K562 (cell line): Measurements from ENCODE around the gene BCL2L1. TPM values are rescaled to one million over a fixed set of nuclear protein-coding genes. Genes with fewer than 3 reads are reported as not detected.

Experiments used
- ARHGAP35 ChIP-seq: fragments of 450-650 bp; IDR thresholded peaks from 2 replicates; pipeline ENCODE4 v1.6.1; 2018; ENCODE audit not compliant: partially characterized antibody
- BHLHE40 ChIP-seq: IDR thresholded peaks from 2 replicates; pipeline ENCODE4 v1.6.1; 2011; ENCODE audit warnings: low read length, improper control_type of control experiment
- CBFA2T2 ChIP-seq: fragments of 450-650 bp; conservative IDR thresholded peaks from 2 replicates; pipeline ENCODE4 v1.6.1; 2017; ENCODE audit warnings: mild to moderate bottlenecking
- CTBP1 ChIP-seq: fragments of 450-650 bp; IDR thresholded peaks from 2 replicates; pipeline ENCODE4 v1.6.1; 2016; ENCODE audit warnings: borderline replicate concordance
- HMGN3 ChIP-seq: IDR thresholded peaks from 2 replicates; pipeline ENCODE4 v1.6.1; 2011; ENCODE audit warnings: borderline replicate concordance, low read depth, mild to moderate bottlenecking, mixed read lengths, low read length; ENCODE audit not compliant: insufficient read length; ENCODE audit errors: extremely low read depth
- JUND ChIP-seq, 2 experiments: IDR thresholded peaks; 2 replicates in 1 of 2; 3 replicates in 1 of 2; pipeline ENCODE4 v1.6.1; 2011; ENCODE audit warnings: borderline replicate concordance in 2 of 2, low read depth in 2 of 2, low read length in 2 of 2, improper control_type of control experiment in 1 of 2, missing biosample characterization in 1 of 2, missing genetic modification characterization in 1 of 2, missing genetic modification reagents in 1 of 2
- KLF16 ChIP-seq: IDR thresholded peaks from 2 replicates; pipeline ENCODE4 v1.6.1; 2016; ENCODE audit warnings: antibody characterized with exemption
- LCOR ChIP-seq: sonication (generic); formaldehyde crosslinking; IDR thresholded peaks from 2 replicates; pipeline ENCODE4 v1.8.0; 2022; ENCODE audit warnings: mild to moderate bottlenecking, missing genetic modification reagents
- MAZ ChIP-seq, 2 experiments: fragments of 450-650 bp in 1 of 2; sonication (generic) in 1 of 2; formaldehyde crosslinking; IDR thresholded peaks in 1 of 2; conservative IDR thresholded peaks in 1 of 2; 2 replicates each; pipeline versions ENCODE4 v1.4.0 to v1.5.0; 2020; ENCODE audit warnings: mild to moderate bottlenecking in 1 of 2, missing genetic modification reagents in 1 of 2
- MTA2 ChIP-seq: fragments of 450-650 bp; IDR thresholded peaks from 2 replicates; pipeline ENCODE4 v1.6.1; 2016; ENCODE audit warnings: low read depth
- MYNN ChIP-seq, 2 experiments: sonication (generic); formaldehyde crosslinking in 1 of 2; IDR thresholded peaks; 2 replicates each; pipeline versions ENCODE4 v1.5.0 to v1.6.1; 2016 to 2020; ENCODE audit warnings: antibody characterized with exemption in 1 of 2, missing genetic modification reagents in 1 of 2
- NR3C1 ChIP-seq: sonication (generic); formaldehyde crosslinking; IDR thresholded peaks from 2 replicates; pipeline ENCODE4 v1.8.1; 2022; ENCODE audit warnings: missing genetic modification reagents
- POLR3G ChIP-seq: IDR thresholded peaks from 2 replicates; pipeline ENCODE4 v1.6.1; 2011; ENCODE audit not compliant: insufficient read length, insufficient replicate concordance; ENCODE audit errors: extremely low read depth
- SIN3A ChIP-seq, 2 experiments: fragments of 150-350 bp in 1 of 2; IDR thresholded peaks; 2 replicates each; pipeline ENCODE4 v1.6.1; 2011 to 2016; ENCODE audit warnings: borderline replicate concordance in 2 of 2, low read depth in 2 of 2, low read length in 2 of 2, mild to moderate bottlenecking in 2 of 2, moderate library complexity in 2 of 2; ENCODE audit not compliant: control insufficient read depth in 1 of 2
- TCF3 ChIP-seq: sonication (generic); formaldehyde crosslinking; IDR thresholded peaks from 2 replicates; pipeline ENCODE4 v1.4.0; 2020; ENCODE audit warnings: mild to moderate bottlenecking, missing genetic modification reagents
- TEAD1 ChIP-seq, 2 experiments: fragments of 450-650 bp in 1 of 2; sonication (generic) in 1 of 2; formaldehyde crosslinking; IDR thresholded peaks; 2 replicates each; pipeline versions ENCODE4 v1.4.0 to v1.8.0; 2020 to 2022; ENCODE audit warnings: mild to moderate bottlenecking in 2 of 2, missing genetic modification reagents in 1 of 2
- TGIF2 ChIP-seq: sonication (generic); formaldehyde crosslinking; IDR thresholded peaks from 2 replicates; pipeline ENCODE4 v1.8.1; 2022; ENCODE audit warnings: mild to moderate bottlenecking, missing genetic modification reagents, moderate library complexity
- TRIM24 ChIP-seq, 2 experiments: fragments of 450-650 bp; IDR thresholded peaks; 2 replicates each; pipeline ENCODE4 v1.6.1; 2016
- TSHZ1 ChIP-seq: fragments of 250-450 bp; sonication (Bioruptor Pico); IDR thresholded peaks from 2 replicates; pipeline ENCODE4 v1.4.0; 2020; ENCODE audit warnings: mild to moderate bottlenecking, moderate library complexity
- ZBTB17 ChIP-seq: fragments of 450-650 bp; formaldehyde crosslinking; IDR thresholded peaks from 2 replicates; pipeline ENCODE4 v1.4.0; 2020; ENCODE audit warnings: mild to moderate bottlenecking
- ZNF655 ChIP-seq: fragments of 250-450 bp; sonication (Bioruptor Pico); IDR thresholded peaks from 2 replicates; pipeline ENCODE4 v1.5.0; 2021
- ZNF695 ChIP-seq: fragments of 450-650 bp; formaldehyde crosslinking; IDR thresholded peaks from 2 replicates; pipeline ENCODE4 v1.4.0; 2020; ENCODE audit warnings: mild to moderate bottlenecking, moderate library complexity
- ZNF75A ChIP-seq: fragments of 450-650 bp; formaldehyde crosslinking; IDR thresholded peaks from 2 replicates; pipeline ENCODE4 v1.4.0; 2020; ENCODE audit warnings: mild to moderate bottlenecking
- polyA plus RNA-seq, 8 experiments: library from polyadenylated mRNA; depleted of rRNA in 4 of 8; stranded (reverse) in 5 of 8; unstranded in 3 of 8; fragments of >200 nt; fragmentation: Nextera tagmentation in 2 of 8; fragmentation: Illumina TruSeq in 1 of 8; extraction: Ambion mirVana in 2 of 8; extraction: Trizol in 1 of 8; gene quantifications; 2 replicates each; pipeline versions ENCODE4 v1.2.1 to v1.2.3, GENCODE V29; 2011 to 2014; ENCODE audit warnings: inconsistent platforms in 1 of 8, missing spikeins in 1 of 8
- total RNA-seq, 7 experiments: library from RNA; depleted of rRNA in 6 of 7; stranded (reverse); fragments of >200 nt in 6 of 7; fragmentation: Illumina TruSeq in 2 of 7; extraction: Trizol in 2 of 7; gene quantifications; 2 replicates each; pipeline versions ENCODE4 v1.2.1 to v1.2.3, GENCODE V29; 2011 to 2021; ENCODE audit warnings: low replicate concordance in 1 of 7

BCL2L1 gene
- total and polyA plus RNA-seq, 9 of the 15 experiments (the other 6 are each of a cell fraction or from before 2014, with no cell fraction given), result 3.3 to 182 (median 120) TPM

GRCh38 chr20:31707994-31708735, 14.5 kb downstream of the BCL2L1 start (continued):
- TF ChIP-seq JUND (IDR thresholded peaks at IDR 0.05; ENCODE audit: borderline replicate concordance, low read depth, low read length) (peak; percentile 26; the same call in 1 of the 2 replicates), JUND (tag; IDR thresholded peaks at IDR 0.05; ENCODE audit: borderline replicate concordance, low read depth, low read length) (no peak; the same call in 2 of the 3 replicates), TRIM24 (IDR thresholded peaks at IDR 0.05) (0 out of 4 replicates have a peak, but pooled peaks of 1 of the 2 experiments have one; percentile 32), NR3C1 (CRISPR knock-in tag) (no peak), POLR3G (no peak), TCF3 (CRISPR knock-in tag) (peak; percentile 39), MTA2 (no peak), MAZ (CRISPR knock-in tag; conservative IDR thresholded peaks at IDR 0.05 in 1 of 2, IDR thresholded peaks at IDR 0.05 in 1 of 2) (peak; percentile 43 to 93; a peak in 3 of 4 replicates), ZNF695 (CRISPR knock-in tag) (no peak), SIN3A (IDR thresholded peaks at IDR 0.05; ENCODE audit: borderline replicate concordance in 2 of 2, control insufficient read depth in 1 of 2, low read depth in 2 of 2, low read length in 2 of 2) (peak; percentile 76 to 81; a peak in 1 of 4 replicates), ZNF75A (CRISPR knock-in tag) (no peak), TGIF2 (peak; percentile 82; the same call in 1 of the 2 replicates), KLF16 (peak; percentile 47; the same call in 1 of the 2 replicates), TSHZ1 (CRISPR knock-in tag) (no peak), ZNF655 (CRISPR knock-in tag) (no peak), LCOR (peak; percentile 38; the same call in 1 of the 2 replicates), ARHGAP35 (no peak), TEAD1 (CRISPR knock-in tag; IDR thresholded peaks at IDR 0.05) (no peak), ZBTB17 (no peak), CBFA2T2 (peak; percentile 77; the same call in 1 of the 2 replicates), HMGN3 (no peak), BHLHE40 (peak; percentile 50; the same call in 1 of the 2 replicates), CTBP1 (peak; percentile 27; the same call in 1 of the 2 replicates), MYNN (IDR thresholded peaks at IDR 0.05) (0 out of 2 replicates have a peak, but pooled peaks have one; percentile 60), MYNN (CRISPR knock-in tag; IDR thresholded peaks at IDR 0.05) (no peak)
